Loucy (cell line): ENCODE data around the gene STAB2.

Experiments
- CTCF ChIP-seq: fragments of 200-600 bp; sonication (generic); conservative IDR thresholded peaks from 2 replicates; pipeline ENCODE4 v1.5.1; 2014; ENCODE audit warnings: mild to moderate bottlenecking, antibody characterized with exemption, low read length
- EZH2phosphoT487 ChIP-seq: fragments of 200-600 bp; IDR thresholded peaks from 2 replicates; pipeline ENCODE4 v1.6.1; 2018; ENCODE audit warnings: antibody characterized with exemption, mild to moderate bottlenecking, moderate library complexity, borderline replicate concordance

DNA sequence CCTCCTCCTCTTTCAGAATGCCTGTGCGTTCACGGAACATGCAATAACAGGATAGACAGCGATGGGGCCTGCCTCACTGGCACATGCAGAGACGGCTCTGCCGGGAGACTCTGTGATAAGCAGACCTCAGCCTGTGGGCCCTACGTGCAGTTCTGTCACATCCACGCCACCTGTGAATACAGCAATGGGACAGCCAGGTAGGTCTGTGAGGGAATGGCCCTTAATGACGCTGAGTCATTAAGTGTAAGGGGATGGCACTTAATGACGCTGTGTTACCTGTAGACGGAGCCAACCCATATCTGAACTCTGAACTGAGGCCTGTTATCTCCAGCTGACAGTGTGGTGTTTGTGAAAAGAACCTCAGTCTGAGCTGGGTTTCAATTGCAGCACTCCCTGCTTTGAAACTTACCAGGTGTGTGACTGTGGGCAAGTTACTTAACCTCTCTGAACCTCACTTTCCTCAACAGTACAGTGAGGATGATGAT, 86.9 kb downstream of the STAB2 start:
- TF ChIP-seq CTCF (no peak), EZH2phosphoT487 (no peak)
